Measurements from ENCODE around the gene RERE. TPM values are rescaled to one million over a fixed set of nuclear protein-coding genes. Genes with fewer than 3 reads are reported as not detected.

Gene RERE
- total RNA-seq, 2 experiments from 2014 or later: 73.1 to 211 TPM

DNA sequence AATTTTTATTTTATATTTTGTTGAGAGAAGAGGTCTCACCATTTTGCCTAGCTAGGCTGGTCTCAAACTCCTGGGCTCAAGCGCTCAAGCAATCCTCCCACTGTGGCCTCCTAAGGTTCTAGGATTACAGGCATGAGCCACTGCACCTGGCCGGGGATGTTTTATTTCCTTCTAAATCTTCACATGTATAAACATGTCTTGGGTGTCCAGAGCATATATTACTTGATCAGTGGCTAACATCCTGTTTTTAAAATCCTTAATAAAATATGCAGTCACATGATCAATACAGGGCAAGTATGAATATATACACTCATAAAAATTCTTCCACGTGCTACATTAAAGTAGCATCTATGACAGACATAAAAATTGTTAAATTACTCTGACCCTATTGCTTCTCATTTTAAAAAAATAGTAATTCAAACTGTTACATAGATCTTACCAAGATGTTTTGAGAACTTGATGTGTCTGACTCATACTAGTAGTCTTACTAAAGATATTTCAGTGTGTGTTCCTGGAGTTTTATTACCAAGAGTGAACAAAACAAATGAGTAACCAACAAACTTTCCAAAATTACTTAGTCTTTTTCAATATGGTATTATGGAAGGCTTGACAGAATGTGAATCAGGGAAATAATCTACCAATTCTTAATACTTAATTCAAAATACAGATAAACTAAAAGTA is 277.0 kb downstream of the RERE start:
- POLR2A ChIA-PET: interaction anchor here (0.6 to 1.0 kb wide), 2 partner anchors 29 to 30 kb away, joined by 3 to 4 read pairs; no protein-coding TSS in a partner anchor
- intact Hi-C loops (cut with micrococcal nuclease; ENCODE audit: unreplicated experiment): no loop called here
- TF ChIP-seq, protein P1, sequence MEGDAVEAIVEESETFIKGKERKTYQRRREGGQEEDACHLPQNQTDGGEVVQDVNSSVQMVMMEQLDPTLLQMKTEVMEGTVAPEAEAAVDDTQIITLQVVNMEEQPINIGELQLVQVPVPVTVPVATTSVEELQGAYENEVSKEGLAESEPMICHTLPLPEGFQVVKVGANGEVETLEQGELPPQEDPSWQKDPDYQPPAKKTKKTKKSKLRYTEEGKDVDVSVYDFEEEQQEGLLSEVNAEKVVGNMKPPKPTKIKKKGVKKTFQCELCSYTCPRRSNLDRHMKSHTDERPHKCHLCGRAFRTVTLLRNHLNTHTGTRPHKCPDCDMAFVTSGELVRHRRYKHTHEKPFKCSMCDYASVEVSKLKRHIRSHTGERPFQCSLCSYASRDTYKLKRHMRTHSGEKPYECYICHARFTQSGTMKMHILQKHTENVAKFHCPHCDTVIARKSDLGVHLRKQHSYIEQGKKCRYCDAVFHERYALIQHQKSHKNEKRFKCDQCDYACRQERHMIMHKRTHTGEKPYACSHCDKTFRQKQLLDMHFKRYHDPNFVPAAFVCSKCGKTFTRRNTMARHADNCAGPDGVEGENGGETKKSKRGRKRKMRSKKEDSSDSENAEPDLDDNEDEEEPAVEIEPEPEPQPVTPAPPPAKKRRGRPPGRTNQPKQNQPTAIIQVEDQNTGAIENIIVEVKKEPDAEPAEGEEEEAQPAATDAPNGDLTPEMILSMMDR (conservative IDR thresholded peaks at IDR 0.05; ENCODE audit: low read length): no peak
- no peak for TF ChIP-seq EZH2phosphoT487 (IDR thresholded peaks at IDR 0.05; ENCODE audit: borderline replicate concordance, low read depth, low read length)
- Histone ChIP-seq H3K4me2 (ENCODE audit: low read length) (peak overlapping the region; percentile 46), H3K4me3 (ENCODE audit: low read depth, low read length, poor library complexity, severe bottlenecking) (no peak overlapping the region), H3K9me3 (ENCODE audit: low read length) (peaks cover 23% of the 10 kb centered on the region), H3K36me3 (ENCODE audit: insufficient read depth, low read length) (peaks cover 42% of the 10 kb centered on the region), H3K4me1 (ENCODE audit: insufficient read depth, low read length, poor library complexity, severe bottlenecking) (peaks cover 77% of the 10 kb centered on the region), H4K20me1 (ENCODE audit: insufficient read depth, low read length) (no peaks in the 10 kb centered on the region), H3K79me2 (ENCODE audit: insufficient read depth, low read depth, low read length) (peaks cover 9% of the 10 kb centered on the region; the same call in 1 of the 2 replicates), H3K9me2 (ENCODE audit: insufficient read depth, low read length) (no peaks in the 10 kb centered on the region), H3K27ac (ENCODE audit: low read depth, low read length, poor library complexity, severe bottlenecking) (peak overlapping the region; percentile 45), H2AFZ (ENCODE audit: low read length) (peak overlapping the region; percentile 15; the same call in 1 of the 2 replicates)
- no peak for DNase-seq (ENCODE audit: low spot score)
- no TSS peak for BruUV-seq (replicated peaks)
- CTCF ChIA-PET (ENCODE audit: unreplicated experiment): no interaction called here

DNA sequence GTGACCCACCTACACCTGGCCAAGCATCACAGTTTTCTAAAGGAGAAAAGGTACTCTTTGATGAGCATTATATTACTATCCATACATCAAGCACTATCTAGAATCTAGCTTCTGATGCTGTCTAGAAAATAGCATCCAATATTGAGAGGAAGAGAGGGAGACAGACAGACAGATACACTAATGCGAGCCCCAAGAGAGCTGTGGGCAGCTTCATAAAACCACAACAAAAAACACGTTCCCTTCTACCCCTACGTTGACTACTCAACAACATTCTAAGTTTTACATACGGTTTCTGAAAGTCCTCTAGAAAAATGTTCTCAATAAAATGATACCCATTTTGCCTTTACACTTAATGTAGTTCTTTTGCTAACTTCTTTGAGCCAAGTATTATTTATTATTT is 277.8 kb downstream of the RERE start:
- Histone ChIP-seq H3K9me2 (ENCODE audit: insufficient read depth, low read length) (no peaks in the 10 kb centered on the region), H2AFZ (ENCODE audit: low read length) (no peak overlapping the region), H4K20me1 (ENCODE audit: insufficient read depth, low read length) (no peaks in the 10 kb centered on the region), H3K79me2 (ENCODE audit: insufficient read depth, low read depth, low read length) (peaks cover 9% of the 10 kb centered on the region; the same call in 1 of the 2 replicates), H3K4me2 (ENCODE audit: low read length) (peak overlapping the region; percentile 46), H3K9me3 (ENCODE audit: low read length) (peaks cover 18% of the 10 kb centered on the region), H3K4me1 (ENCODE audit: insufficient read depth, low read length, poor library complexity, severe bottlenecking) (peaks cover 77% of the 10 kb centered on the region), H3K36me3 (ENCODE audit: insufficient read depth, low read length) (peaks cover 36% of the 10 kb centered on the region), H3K4me3 (ENCODE audit: low read depth, low read length, poor library complexity, severe bottlenecking) (no peak overlapping the region), H3K27ac (ENCODE audit: low read depth, low read length, poor library complexity, severe bottlenecking) (peak overlapping the region; percentile 45)
- no peak for DNase-seq (ENCODE audit: low spot score)
- intact Hi-C loops (cut with micrococcal nuclease; ENCODE audit: unreplicated experiment): no loop called here
- ChIA-PET CTCF (ENCODE audit: unreplicated experiment) (interaction anchor here (1.0 to 1.6 kb wide), 2 partner anchors 14 to 21 kb away, joined by 3 to 4 read pairs; no protein-coding TSS in a partner anchor), POLR2A (interaction anchor here (0.6 to 1.0 kb wide), 2 partner anchors 29 to 31 kb away, joined by 3 to 4 read pairs; no protein-coding TSS in a partner anchor)
- BruUV-seq (replicated peaks): no TSS peak
- TF ChIP-seq, protein P1 (conservative IDR thresholded peaks at IDR 0.05; ENCODE audit: low read length): no peak
- TF ChIP-seq EZH2phosphoT487 (IDR thresholded peaks at IDR 0.05; ENCODE audit: borderline replicate concordance, low read depth, low read length): no peak

DNA sequence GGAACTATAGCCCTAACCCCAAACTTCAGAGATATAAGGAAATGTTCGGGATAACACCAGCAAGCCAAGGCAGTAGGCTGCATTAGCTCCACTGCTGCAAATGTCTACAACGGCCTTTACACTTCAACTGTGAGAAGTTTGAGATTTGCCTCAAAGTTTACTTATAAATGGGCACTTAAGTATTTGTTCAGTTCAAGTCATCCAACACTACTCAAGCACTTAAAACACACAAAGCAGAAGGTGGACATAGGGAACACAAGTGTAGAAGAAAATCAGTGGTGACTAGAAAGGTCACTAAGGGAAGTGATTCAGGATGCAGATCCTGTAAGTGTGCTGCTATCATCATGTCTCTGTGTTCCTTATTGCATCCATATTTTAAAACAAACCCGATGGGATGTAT is 278.9 kb downstream of the RERE start:
- POLR2A ChIA-PET: interaction anchor here (0.5 to 1.0 kb wide), 4 partner anchors 8 to 279 kb away, joined by 3 to 5 read pairs (median 4); partner anchors contain the start of gene RERE
- Histone ChIP-seq H3K9me2 (ENCODE audit: insufficient read depth, low read length) (no peaks in the 10 kb centered on the region), H3K4me1 (ENCODE audit: insufficient read depth, low read length, poor library complexity, severe bottlenecking) (peaks cover 87% of the 10 kb centered on the region), H3K9me3 (ENCODE audit: low read length) (peaks cover 7% of the 10 kb centered on the region; the same call in 1 of the 2 replicates), H3K4me3 (ENCODE audit: low read depth, low read length, poor library complexity, severe bottlenecking) (no peak overlapping the region), H3K79me2 (ENCODE audit: insufficient read depth, low read depth, low read length) (peaks cover 9% of the 10 kb centered on the region; the same call in 1 of the 2 replicates), H3K36me3 (ENCODE audit: insufficient read depth, low read length) (peaks cover 24% of the 10 kb centered on the region), H3K4me2 (ENCODE audit: low read length) (peak overlapping the region; percentile 46), H2AFZ (ENCODE audit: low read length) (no peak overlapping the region), H4K20me1 (ENCODE audit: insufficient read depth, low read length) (no peaks in the 10 kb centered on the region), H3K27ac (ENCODE audit: low read depth, low read length, poor library complexity, severe bottlenecking) (peak overlapping the region; percentile 28)
- CTCF ChIA-PET (ENCODE audit: unreplicated experiment): interaction anchor here (1.6 kb wide), 1 partner anchor 15 kb away, joined by 4 read pairs; no protein-coding TSS in a partner anchor
- BruUV-seq (replicated peaks): no TSS peak
- no peak for TF ChIP-seq EZH2phosphoT487 (IDR thresholded peaks at IDR 0.05; ENCODE audit: borderline replicate concordance, low read depth, low read length)
- TF ChIP-seq, protein P1 (conservative IDR thresholded peaks at IDR 0.05; ENCODE audit: low read length): no peak
- intact Hi-C loops (cut with micrococcal nuclease; ENCODE audit: unreplicated experiment): no loop called here
- DNase-seq (ENCODE audit: low spot score): no peak

All from OCI-LY7 (cell line).